Stimulated activated naive CD8-positive, alpha-beta T cell treated with anti-CD3 and anti-CD28 coated beads, Interleukin-15, amount 100 ng/mL, for 72 hours (primary cell): ENCODE data around the gene FN3KRP.
"Not testable (repeated sequence)": the region's sequence is repeated elsewhere in the genome, so short reads cannot be mapped to it uniquely, and the experiment has no call there.

Experiments
- ATAC-seq: fragments of 150-1000 bp; cut with Tn5 transposase; 2 replicates; pipeline ENCODE4 v1.10.0; 2021; ENCODE audit warnings: mild to moderate bottlenecking, moderate library complexity
- DNase-seq, 2 donors: peaks; one replicate each; pipeline ENCODE4 v3.0.0; 2021 to 2022
- H3K27ac Mint-ChIP-seq, 2 donors: one replicate each; pipeline ENCODE4 v1.8.0; 2022; ENCODE audit warnings: mild to moderate bottlenecking in 2 of 2, mixed read lengths in 2 of 2, moderate library complexity in 2 of 2
- H3K27me3 Mint-ChIP-seq: one replicate; pipeline ENCODE4 v1.8.0; 2022; ENCODE audit warnings: mixed read lengths
- H3K4me1 Mint-ChIP-seq: one replicate; pipeline ENCODE4 v1.8.0; 2022; ENCODE audit warnings: mild to moderate bottlenecking, mixed read lengths
- H3K4me3 Mint-ChIP-seq, 2 donors: one replicate each; pipeline ENCODE4 v1.8.0; 2022; ENCODE audit warnings: mild to moderate bottlenecking in 2 of 2, mixed read lengths in 2 of 2, moderate library complexity in 1 of 2
- H3K9me3 Mint-ChIP-seq, 2 donors: one replicate each; pipeline ENCODE4 v1.8.0; 2022; ENCODE audit warnings: mixed read lengths in 2 of 2

The FN3KRP gene

GRCh38 chr17:82743344-82744219, 27.1 kb downstream of the FN3KRP start:
- no peaks in the 10 kb centered on the region for H3K27me3 Mint-ChIP-seq
- no peak overlapping the region for H3K4me3 Mint-ChIP-seq
- ATAC-seq (no peak), DNase-seq (no peak)
- H3K27ac Mint-ChIP-seq: no peak overlapping the region
- H3K4me1 Mint-ChIP-seq: no peaks in the 10 kb centered on the region
- peaks cover 16 to 19% of the 10 kb centered on the region in 2 donors for H3K9me3 Mint-ChIP-seq

- not testable (repeated sequence) for ATAC-seq, H3K4me1 Mint-ChIP-seq, H3K4me3 Mint-ChIP-seq, H3K27ac Mint-ChIP-seq, H3K27me3 Mint-ChIP-seq, DNase-seq
- H3K9me3 Mint-ChIP-seq: peaks cover 16 to 19% of the 10 kb centered on the region in 2 donors
These were observed 28.2 kb downstream of the FN3KRP start for GRCh38 chr17:82744736-82745135.

- Mint-ChIP-seq H3K27me3 (no peaks in the 10 kb centered on the region), H3K4me1 (no peaks in the 10 kb centered on the region), H3K9me3 (peaks cover 14 to 16% of the 10 kb centered on the region in 2 donors), H3K27ac (no peak overlapping the region), H3K4me3 (no peak overlapping the region)
- no peak for ATAC-seq
- no peak for DNase-seq
These were observed 29.0 kb downstream of the FN3KRP start for GRCh38 chr17:82745524-82745923.

GRCh38 chr17:82748756-82749155, 32.2 kb downstream of the FN3KRP start:
- Mint-ChIP-seq H3K4me3 (no peak overlapping the region), H3K4me1 (peaks cover 14% of the 10 kb centered on the region), H3K27me3 (no peaks in the 10 kb centered on the region), H3K27ac (no peak overlapping the region), H3K9me3 (peaks cover 5 to 7% of the 10 kb centered on the region in 2 donors)
- DNase-seq: no peak
- ATAC-seq: no peak

- no peak overlapping the region for H3K27ac Mint-ChIP-seq
- no peak for DNase-seq
- H3K9me3 Mint-ChIP-seq: peaks cover 5 to 7% of the 10 kb centered on the region in 2 donors
- peak overlapping the region; percentile 47 to 65 for H3K4me3 Mint-ChIP-seq
- H3K4me1 Mint-ChIP-seq: peaks cover 27% of the 10 kb centered on the region
- no peaks in the 10 kb centered on the region for H3K27me3 Mint-ChIP-seq
- ATAC-seq: no peak
These were observed 33.9 kb downstream of the FN3KRP start for GRCh38 chr17:82750241-82750908.

DNA sequence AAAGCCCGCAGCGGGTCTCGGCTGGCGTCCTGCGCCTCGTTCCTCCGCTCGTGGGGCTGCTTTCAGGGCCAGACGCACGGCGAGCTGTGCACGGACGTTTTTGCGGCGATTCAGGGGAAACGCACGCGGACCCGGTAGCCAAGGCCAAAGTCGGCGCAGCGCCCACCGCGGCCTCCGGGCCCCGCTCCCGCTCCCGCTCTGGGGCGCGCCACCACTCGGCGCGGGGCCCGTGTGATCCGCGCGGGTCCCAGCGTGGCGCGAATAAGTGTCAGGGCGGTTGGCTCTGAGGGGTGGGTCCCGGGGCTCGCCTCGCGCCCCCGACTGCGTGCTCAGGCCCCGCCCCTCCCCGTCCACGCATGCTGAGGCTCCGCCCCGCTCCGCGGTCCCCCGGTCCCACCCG, 34.7 kb downstream of the FN3KRP start:
- Mint-ChIP-seq H3K4me1 (peaks cover 33% of the 10 kb centered on the region), H3K27ac (no peak overlapping the region), H3K4me3 (peak overlapping the region; percentile 26 to 64), H3K9me3 (peaks cover 3 to 4% of the 10 kb centered on the region in 2 donors), H3K27me3 (no peaks in the 10 kb centered on the region)
- DNase-seq (no peak), ATAC-seq (peak; percentile 47)

DNA sequence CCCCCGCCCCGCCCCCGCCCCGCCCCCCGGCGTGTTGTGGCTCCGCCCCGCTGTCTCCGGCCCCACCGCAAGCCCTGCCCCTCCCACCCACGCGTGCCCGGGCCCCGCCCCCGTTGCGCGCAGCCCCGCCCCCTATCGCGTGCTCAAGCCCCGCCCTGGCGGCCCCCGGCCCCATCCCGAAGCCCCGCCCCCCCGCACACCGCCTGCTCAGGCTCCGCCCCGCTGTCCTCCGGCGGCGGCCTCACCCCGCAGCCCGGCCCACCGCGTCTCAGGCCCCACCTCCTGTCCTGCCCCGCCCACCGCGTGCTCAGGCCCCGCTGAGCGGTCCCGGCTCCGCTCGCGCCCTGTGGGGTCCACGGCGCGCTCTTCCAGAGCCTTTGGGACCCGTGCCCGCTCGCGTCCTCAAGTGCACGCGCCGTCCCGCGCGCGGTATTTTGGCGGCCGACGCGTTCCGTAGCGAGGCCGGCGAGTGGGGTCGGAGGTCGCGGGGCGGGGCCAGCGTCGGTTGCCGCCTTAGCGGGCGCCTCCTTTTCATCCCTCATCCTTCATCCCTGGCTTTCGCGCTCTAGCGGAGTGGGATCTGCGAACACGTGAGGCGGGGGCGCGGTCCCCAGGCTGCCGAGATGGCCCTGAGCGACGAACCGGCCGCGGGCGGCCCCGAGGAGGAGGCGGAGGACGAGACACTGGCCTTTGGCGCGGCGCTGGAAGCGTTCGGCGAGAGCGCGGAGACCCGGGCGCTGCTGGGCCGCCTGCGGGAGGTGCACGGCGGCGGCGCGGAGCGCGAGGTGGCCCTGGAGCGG, 35.3 kb downstream of the FN3KRP start, which contains the start of gene TBCD:
TSS of gene TBCD (plus strand) at position 495 of the 800 bp plus-strand sequence. CDS start at position 624, 129 bp downstream.
- Mint-ChIP-seq H3K4me1 (peaks cover 33% of the 10 kb centered on the region), H3K4me3 (peak within 1 kb of the TSS; percentile 85 to 97), H3K27me3 (no peaks in the 10 kb centered on the region), H3K9me3 (no peaks in the 10 kb centered on the region), H3K27ac (peak within 1 kb of the TSS; percentile 57 to 89)
- ATAC-seq (peak; percentile 84), DNase-seq (peak; percentile 86 to 90)

DNA sequence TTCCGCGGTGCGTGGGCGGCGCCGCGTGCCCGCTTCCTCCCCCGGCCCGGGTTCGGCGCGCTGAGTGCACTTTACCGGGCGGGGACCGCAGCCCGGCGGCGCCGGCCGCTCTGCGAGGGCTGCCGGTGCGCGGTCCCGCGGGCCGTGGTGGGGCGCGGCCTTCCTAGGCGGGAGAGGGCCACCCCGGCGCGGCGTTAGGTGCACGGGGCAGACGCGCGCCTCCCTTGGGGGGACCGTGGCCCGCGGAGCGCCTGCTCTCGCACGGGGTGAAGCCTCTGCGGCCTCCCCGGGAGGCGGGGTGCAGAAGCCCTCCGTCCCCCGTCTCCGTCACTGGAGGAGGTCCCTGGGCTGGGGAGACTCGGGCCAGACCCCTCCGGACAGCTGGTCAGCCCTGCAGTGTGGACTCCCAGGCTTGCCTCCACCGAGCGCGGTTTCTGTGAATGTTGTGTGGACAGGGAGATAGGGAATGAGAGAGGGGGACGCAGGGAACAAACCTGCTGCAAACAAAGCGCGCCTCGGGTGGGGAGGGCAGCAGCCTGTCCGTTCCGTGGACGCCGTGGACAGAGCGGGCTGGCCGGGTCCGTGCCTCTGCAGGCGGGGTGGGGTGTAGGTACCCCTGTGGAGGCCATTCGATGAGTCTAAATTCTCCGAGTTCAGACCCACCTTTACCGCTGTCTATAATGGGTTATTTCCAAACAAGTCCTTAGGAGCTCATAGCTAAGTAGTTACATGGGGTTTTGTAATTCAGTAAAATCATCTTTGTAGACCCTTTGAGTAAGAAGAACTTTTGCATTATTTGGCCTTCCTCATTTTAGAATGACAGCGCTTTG, 36.1 kb downstream of the FN3KRP start:
- Mint-ChIP-seq H3K4me3 (peak overlapping the region; percentile 85 to 97), H3K9me3 (no peaks in the 10 kb centered on the region), H3K27me3 (no peaks in the 10 kb centered on the region), H3K4me1 (peaks cover 33% of the 10 kb centered on the region), H3K27ac (peak overlapping the region in 1 of 2 donors; percentile 42)
- DNase-seq: no peak
- peak; percentile 54 for ATAC-seq

DNA sequence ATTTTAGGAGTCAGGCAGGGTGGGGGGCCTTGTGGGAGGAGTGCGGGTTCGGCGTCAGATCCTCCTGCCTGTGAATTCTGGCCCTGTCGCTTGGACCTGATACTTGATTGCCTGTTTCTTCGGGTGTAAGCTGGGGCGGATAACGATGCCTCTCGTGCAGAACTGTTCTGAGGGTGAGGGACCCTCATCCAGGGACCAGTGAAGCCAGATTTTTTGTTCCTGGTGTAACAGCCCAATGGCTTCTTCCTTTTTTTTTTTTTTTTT, 36.6 kb downstream of the FN3KRP start:
- Mint-ChIP-seq H3K27me3 (no peaks in the 10 kb centered on the region), H3K4me3 (peak overlapping the region; percentile 85 to 97), H3K27ac (no peak overlapping the region), H3K9me3 (no peaks in the 10 kb centered on the region), H3K4me1 (peaks cover 33% of the 10 kb centered on the region)
- DNase-seq (no peak), ATAC-seq (no peak)

DNA sequence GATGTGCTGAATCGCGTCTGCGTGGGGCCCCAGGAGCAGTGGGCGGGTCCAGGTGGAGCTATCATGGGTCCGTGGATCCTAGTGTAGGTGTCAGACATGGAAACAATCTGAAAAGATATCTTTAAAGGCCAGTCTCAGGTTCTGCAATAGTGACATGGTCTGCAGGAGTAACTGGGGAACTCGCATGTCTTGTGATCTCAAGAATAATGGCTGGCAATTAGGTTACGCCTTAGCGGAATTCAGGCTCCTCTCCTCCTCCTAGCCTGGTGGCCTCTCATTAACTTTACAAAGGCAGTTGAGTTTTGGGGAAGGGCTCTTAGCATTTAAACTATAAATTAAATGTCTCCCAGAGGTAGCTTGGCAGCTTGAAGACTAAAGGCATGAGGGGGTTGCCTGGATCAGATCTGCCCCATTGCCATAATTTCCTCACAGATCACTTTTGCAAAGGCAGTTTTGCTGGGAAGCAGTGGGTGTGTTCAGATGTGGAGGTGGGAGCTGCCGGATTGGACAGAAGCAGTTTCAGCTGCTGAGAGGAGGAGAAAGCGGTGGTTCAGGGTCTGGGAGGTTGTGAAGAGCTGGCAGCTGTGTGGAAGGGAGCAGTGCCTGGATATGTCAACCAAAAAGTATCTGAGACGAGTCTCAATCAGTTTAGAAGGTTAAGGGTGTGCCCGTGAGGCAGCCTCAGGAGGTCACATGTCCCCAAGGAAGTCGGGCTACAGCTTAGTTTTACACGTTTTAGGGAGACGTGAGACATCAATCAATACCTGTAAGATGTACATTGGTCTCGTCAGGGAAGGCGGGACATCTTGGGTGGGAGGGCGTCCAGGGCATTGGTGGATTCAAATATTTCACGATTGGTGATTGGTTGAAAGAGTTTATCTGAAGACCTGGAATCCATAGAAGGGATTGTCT, 38.0 kb downstream of the FN3KRP start:
- H3K4me1 Mint-ChIP-seq: peaks cover 33% of the 10 kb centered on the region
- peak overlapping the region in 1 of 2 donors; percentile 4 for H3K27ac Mint-ChIP-seq
- no peak for ATAC-seq
- H3K4me3 Mint-ChIP-seq: peak overlapping the region in 1 of 2 donors; percentile 7
- no peak for DNase-seq
- no peaks in the 10 kb centered on the region for H3K9me3 Mint-ChIP-seq
- H3K27me3 Mint-ChIP-seq: no peaks in the 10 kb centered on the region

GRCh38 chr17:82756166-82756565, 39.7 kb downstream of the FN3KRP start:
- peaks cover 33% of the 10 kb centered on the region for H3K4me1 Mint-ChIP-seq
- H3K27me3 Mint-ChIP-seq: no peaks in the 10 kb centered on the region
- H3K9me3 Mint-ChIP-seq: no peaks in the 10 kb centered on the region
- H3K4me3 Mint-ChIP-seq: no peak overlapping the region
- DNase-seq (no peak), ATAC-seq (no peak)
- H3K27ac Mint-ChIP-seq: no peak overlapping the region

- H3K9me3 Mint-ChIP-seq: no peaks in the 10 kb centered on the region
- peaks cover 13% of the 10 kb centered on the region for H3K4me1 Mint-ChIP-seq
- H3K4me3 Mint-ChIP-seq: no peak overlapping the region
- DNase-seq (no peak), ATAC-seq (no peak)
- H3K27ac Mint-ChIP-seq: no peak overlapping the region
- no peaks in the 10 kb centered on the region for H3K27me3 Mint-ChIP-seq
These were observed 48.9 kb downstream of the FN3KRP start for GRCh38 chr17:82765371-82765770.

DNA sequence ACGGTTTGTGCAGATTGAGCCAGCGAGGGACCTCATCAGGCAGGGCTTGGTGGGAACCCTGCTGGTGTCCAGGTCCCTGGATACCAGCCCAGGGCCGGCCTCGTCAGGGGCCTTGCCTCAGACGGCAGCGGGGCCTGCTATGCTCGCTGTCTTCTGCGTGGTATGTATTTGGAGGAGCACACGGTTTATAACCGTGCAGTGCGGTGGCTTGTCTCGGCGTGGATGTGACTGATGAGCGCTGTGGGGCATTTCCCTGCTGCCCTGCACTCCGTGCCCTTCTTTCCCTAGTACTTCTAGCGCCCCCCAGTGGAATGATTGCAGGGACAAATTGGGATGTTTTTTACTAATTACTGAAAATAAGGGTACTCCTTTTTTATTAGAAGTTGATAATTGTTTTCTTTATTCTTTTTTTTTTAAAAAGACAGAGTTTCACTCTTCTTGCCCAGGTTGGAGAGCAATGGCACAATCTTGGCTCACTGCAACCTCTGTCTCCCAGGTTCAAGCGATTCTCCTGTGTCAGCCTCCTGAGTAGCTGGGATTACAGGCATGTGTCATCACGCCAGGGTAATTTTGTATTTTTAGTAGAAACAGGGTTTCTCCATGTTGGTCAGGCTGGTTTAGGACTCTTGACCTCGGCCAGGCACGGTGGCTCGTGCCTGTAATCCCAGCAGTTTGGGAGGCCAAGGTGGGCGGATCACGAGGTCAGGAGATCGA, 50.7 kb downstream of the FN3KRP start:
- DNase-seq (peak; percentile 31 to 42), ATAC-seq (no peak)
- H3K9me3 Mint-ChIP-seq: no peaks in the 10 kb centered on the region
- no peaks in the 10 kb centered on the region for H3K27me3 Mint-ChIP-seq
- peaks cover 15% of the 10 kb centered on the region for H3K4me1 Mint-ChIP-seq
- H3K27ac Mint-ChIP-seq: peak overlapping the region in 1 of 2 donors; percentile 12
- H3K4me3 Mint-ChIP-seq: no peak overlapping the region

GRCh38 chr17:82769041-82769440, 52.5 kb downstream of the FN3KRP start:
- DNase-seq (no peak), ATAC-seq (no peak)
- H3K9me3 Mint-ChIP-seq: no peaks in the 10 kb centered on the region
- H3K27ac Mint-ChIP-seq: no peak overlapping the region
- no peaks in the 10 kb centered on the region for H3K27me3 Mint-ChIP-seq
- H3K4me1 Mint-ChIP-seq: peaks cover 25% of the 10 kb centered on the region
- H3K4me3 Mint-ChIP-seq: no peak overlapping the region
